Choroid plexus epithelial cell (primary cell): ENCODE data around the gene DIDO1.

Source experiments
- DNase-seq: peaks from one replicate; pipeline ENCODE4 v3.0.0-alpha.2; 2010; ENCODE audit warnings: low read depth
- H3K4me3 ChIP-seq: 2 replicates; pipeline ENCODE4 v1.5.1; 2011; ENCODE audit warnings: low read depth, mild to moderate bottlenecking, control low read depth, low read length, moderate library complexity
- CTCF ChIP-seq: conservative IDR thresholded peaks from 2 replicates; pipeline ENCODE4 v1.5.1; 2011; ENCODE audit warnings: low read depth, mild to moderate bottlenecking, control low read depth, inconsistent platforms, low read length, moderate library complexity

DIDO1 gene

GRCh38 chr20:62933966-62934365 lies 7.7 kb upstream of the DIDO1 start:
- DNase-seq = no peak
- TF ChIP-seq CTCF = no peak
- no peak overlapping the region for H3K4me3 ChIP-seq

- no peak for DNase-seq
- H3K4me3 ChIP-seq = no peak overlapping the region
- TF ChIP-seq CTCF = no peak
Observed at GRCh38 chr20:62931464-62931863, 5.2 kb upstream of the DIDO1 start.

- DNase-seq = peak; percentile 71
- H3K4me3 ChIP-seq = peak overlapping the region; percentile 67
- TF ChIP-seq CTCF = no peak
Observed at GRCh38 chr20:62929051-62929538, 2.8 kb upstream of the DIDO1 start.

GRCh38 chr20:62928246-62928939 lies 2.1 kb upstream of the DIDO1 start:
- peak overlapping the region; percentile 67 for H3K4me3 ChIP-seq
- DNase-seq = no peak
- no peak for TF ChIP-seq CTCF

GRCh38 chr20:62927128-62927705 lies 912 bp upstream of the DIDO1 start:
- H3K4me3 ChIP-seq = peak overlapping the region; percentile 72
- DNase-seq = no peak

GRCh38 chr20:62925420-62926228 lies 681 bp downstream of the DIDO1 start:
- DNase-seq = peak; percentile 42
- TF ChIP-seq CTCF = no peak
- H3K4me3 ChIP-seq = peak overlapping the region; percentile 72

More at GRCh38 chr20:62927128-62927705, 912 bp upstream of the DIDO1 start:
- no peak for TF ChIP-seq CTCF
